Mammary epithelial cell (primary cell): ENCODE data around the gene ZMYND19.

Source experiments
- CTCF ChIP-seq, 2 donors: IDR thresholded peaks in 1 of 2; conservative IDR thresholded peaks in 1 of 2; 2 replicates each; pipeline ENCODE4 v1.5.1; 2011 to 2012; ENCODE audit warnings: inconsistent platforms in 2 of 2, low read length in 2 of 2, mild to moderate bottlenecking in 2 of 2, control low read depth in 1 of 2, low read depth in 1 of 2; ENCODE audit not compliant: insufficient read depth in 1 of 2; ENCODE audit errors: extremely low read depth in 1 of 2
- EZH2 ChIP-seq: IDR thresholded peaks from 2 replicates; pipeline ENCODE4 v1.6.1; 2012; ENCODE audit warnings: low read length, inconsistent platforms, borderline replicate concordance

GRCh38 chr9:137540536-137540935 is 49.8 kb downstream of the ZMYND19 start:
- no peak for TF ChIP-seq EZH2
- no peak for TF ChIP-seq CTCF (conservative IDR thresholded peaks at IDR 0.05 in 1 of 2, IDR thresholded peaks at IDR 0.05 in 1 of 2; ENCODE audit: extremely low read depth in 1 of 2, insufficient read depth in 1 of 2, low read depth in 1 of 2, low read length in 2 of 2)
